ENCODE measurements around the gene KRTAP25-1. TPM values are rescaled to one million over a fixed set of nuclear protein-coding genes. Genes with fewer than 3 reads are reported as not detected.

Gene KRTAP25-1, protein sequence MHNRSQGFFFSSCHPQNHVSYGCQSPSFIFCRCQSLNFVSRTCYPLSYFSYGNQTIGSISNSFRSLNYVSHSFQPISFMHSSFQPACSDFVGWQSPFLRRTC
- total RNA-seq: not detected

DNA sequence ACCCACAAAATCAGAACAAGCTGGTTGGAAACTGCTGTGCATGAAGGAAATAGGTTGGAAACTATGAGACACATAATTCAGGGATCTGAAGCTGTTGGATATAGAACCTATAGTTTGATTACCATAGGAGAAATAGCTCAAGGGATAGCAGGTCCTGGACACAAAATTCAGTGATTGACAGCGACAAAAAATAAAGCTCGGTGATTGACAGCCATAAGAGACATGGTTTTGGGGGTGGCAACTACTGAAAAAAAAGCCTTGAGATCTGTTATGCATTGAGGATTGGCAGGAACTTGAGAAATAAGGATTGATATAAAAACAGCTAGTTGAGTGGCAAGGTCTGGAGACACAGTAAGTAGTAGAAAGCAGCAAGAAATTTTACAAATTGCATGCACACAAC is at the start of gene KRTAP25-1:
KRTAP25-1 (minus strand) TSS at position 300 of the 400 bp plus-strand sequence; CDS start at position 276, 24 bp downstream.
- 100% methylated on average over 2 of the region's 2 CpGs for WGBS

DNA sequence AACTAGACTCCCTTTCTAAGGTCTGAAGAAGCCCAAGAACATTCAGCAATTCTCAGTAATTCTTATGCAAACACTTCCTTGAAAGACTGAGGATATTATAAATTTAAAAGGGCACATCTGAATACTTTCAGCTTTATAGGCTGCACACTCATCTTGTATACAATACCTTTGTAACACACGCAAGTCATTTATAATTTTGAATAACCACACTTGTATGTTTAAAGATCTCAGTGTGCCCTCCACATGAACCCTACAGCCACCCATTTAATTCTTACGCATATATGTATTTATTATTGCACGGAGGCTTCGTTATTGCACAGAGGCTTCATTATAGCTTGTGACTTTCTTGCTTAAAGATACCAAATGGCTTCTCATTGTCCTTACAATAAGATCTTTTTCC is 49.4 kb upstream of the KRTAP25-1 start:
- DNase-seq (ENCODE audit: low spot score in 2 of 2): no peak
- Histone ChIP-seq H3K27ac (no peak overlapping the region), H3K4me1 (no peaks in the 10 kb centered on the region), H3K4me3 (no peak overlapping the region), H3K9me3 (no peaks in the 10 kb centered on the region), H3K36me3 (no peaks in the 10 kb centered on the region), H3K27me3 (no peaks in the 10 kb centered on the region)
- WGBS: 89% methylated on average over 4 of the region's 4 CpGs
- TF ChIP-seq, protein P1, sequence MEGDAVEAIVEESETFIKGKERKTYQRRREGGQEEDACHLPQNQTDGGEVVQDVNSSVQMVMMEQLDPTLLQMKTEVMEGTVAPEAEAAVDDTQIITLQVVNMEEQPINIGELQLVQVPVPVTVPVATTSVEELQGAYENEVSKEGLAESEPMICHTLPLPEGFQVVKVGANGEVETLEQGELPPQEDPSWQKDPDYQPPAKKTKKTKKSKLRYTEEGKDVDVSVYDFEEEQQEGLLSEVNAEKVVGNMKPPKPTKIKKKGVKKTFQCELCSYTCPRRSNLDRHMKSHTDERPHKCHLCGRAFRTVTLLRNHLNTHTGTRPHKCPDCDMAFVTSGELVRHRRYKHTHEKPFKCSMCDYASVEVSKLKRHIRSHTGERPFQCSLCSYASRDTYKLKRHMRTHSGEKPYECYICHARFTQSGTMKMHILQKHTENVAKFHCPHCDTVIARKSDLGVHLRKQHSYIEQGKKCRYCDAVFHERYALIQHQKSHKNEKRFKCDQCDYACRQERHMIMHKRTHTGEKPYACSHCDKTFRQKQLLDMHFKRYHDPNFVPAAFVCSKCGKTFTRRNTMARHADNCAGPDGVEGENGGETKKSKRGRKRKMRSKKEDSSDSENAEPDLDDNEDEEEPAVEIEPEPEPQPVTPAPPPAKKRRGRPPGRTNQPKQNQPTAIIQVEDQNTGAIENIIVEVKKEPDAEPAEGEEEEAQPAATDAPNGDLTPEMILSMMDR (IDR thresholded peaks at IDR 0.05): no peak
- TF ChIP-seq EP300 (IDR thresholded peaks at IDR 0.05) (no peak), POLR2AphosphoS5 (IDR thresholded peaks at IDR 0.05) (no peak), POLR2A (IDR thresholded peaks at IDR 0.05) (no peak)

More for the DNA sequence above, at the start of gene KRTAP25-1:
- no peaks in the 10 kb centered on the region for H3K36me3 ChIP-seq
- H3K27ac ChIP-seq: no peak within 1 kb of the TSS
- H3K4me1 ChIP-seq: no peaks in the 10 kb centered on the region
- no peak for DNase-seq (ENCODE audit: low spot score in 2 of 2)
- H3K9me3 ChIP-seq: no peaks in the 10 kb centered on the region
- no peaks in the 10 kb centered on the region for H3K27me3 ChIP-seq
- no peak within 1 kb of the TSS for H3K4me3 ChIP-seq
- TF ChIP-seq POLR2AphosphoS5 (IDR thresholded peaks at IDR 0.05): no peak
- no peak for TF ChIP-seq POLR2A (IDR thresholded peaks at IDR 0.05)
- no peak for TF ChIP-seq EP300 (IDR thresholded peaks at IDR 0.05)
- TF ChIP-seq, protein P1 (IDR thresholded peaks at IDR 0.05): no peak

DNA sequence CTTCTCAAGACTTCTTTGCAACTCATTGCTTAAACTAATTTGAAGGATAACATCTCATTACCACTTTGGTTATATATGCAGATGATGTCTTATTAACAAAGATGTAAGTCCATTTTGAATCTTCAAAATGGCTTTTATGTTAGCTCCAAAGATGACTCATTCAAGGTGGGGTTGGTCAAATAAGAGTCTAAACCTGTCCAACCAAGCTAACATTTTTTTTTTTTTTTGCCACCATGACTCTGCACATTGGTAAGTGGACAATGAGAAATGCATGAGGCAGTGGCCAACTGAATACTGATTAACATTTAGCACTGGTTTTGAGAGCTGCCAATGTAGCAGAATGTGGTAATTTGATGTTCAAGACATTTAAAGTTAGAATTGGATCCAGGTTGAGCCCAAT is 48.5 kb upstream of the KRTAP25-1 start:
- H3K36me3 ChIP-seq: no peaks in the 10 kb centered on the region
- no peak overlapping the region for H3K27ac ChIP-seq
- no peaks in the 10 kb centered on the region for H3K9me3 ChIP-seq
- H3K4me1 ChIP-seq: no peaks in the 10 kb centered on the region
- TF ChIP-seq POLR2A (IDR thresholded peaks at IDR 0.05): no peak
- no peak for TF ChIP-seq POLR2AphosphoS5 (IDR thresholded peaks at IDR 0.05)
- TF ChIP-seq, protein P1 (IDR thresholded peaks at IDR 0.05): no peak
- TF ChIP-seq EP300 (IDR thresholded peaks at IDR 0.05): no peak
- H3K27me3 ChIP-seq: no peaks in the 10 kb centered on the region
- DNase-seq (ENCODE audit: low spot score in 2 of 2): no peak
- H3K4me3 ChIP-seq: no peak overlapping the region

DNA sequence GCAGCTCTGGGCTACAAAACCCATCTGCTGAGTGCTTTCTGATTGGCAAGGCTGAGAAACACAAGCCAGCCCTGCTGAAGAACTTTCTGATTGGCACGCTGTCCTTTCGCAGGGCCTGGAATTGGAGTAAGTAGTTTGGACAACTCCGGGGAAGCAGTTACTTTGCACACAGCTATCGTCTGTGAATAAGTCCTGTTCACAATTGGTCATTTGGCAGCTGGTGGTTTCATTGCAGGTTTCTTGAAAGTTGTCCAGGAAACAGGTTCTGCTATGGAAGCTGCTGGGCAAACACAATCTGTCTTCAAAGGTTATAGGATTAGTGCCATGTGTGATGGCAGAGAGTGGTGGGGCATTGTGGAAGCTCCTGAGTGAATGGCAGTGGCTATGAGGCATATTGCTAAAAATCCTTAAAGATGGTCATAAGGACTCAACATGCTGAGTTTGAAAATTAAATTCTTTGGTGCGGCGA is 48.0 kb upstream of the KRTAP25-1 start, which contains the start of gene KRTAP27-1:
KRTAP27-1 (minus strand) TSS at position 419 of the 469 bp plus-strand sequence; CDS start at position 393, 26 bp downstream.
- Histone ChIP-seq H3K27ac (no peak within 1 kb of the TSS), H3K27me3 (no peaks in the 10 kb centered on the region), H3K9me3 (no peaks in the 10 kb centered on the region), H3K36me3 (no peaks in the 10 kb centered on the region), H3K4me1 (no peaks in the 10 kb centered on the region), H3K4me3 (no peak within 1 kb of the TSS)
- TF ChIP-seq, protein P1 (IDR thresholded peaks at IDR 0.05): no peak
- TF ChIP-seq EP300 (IDR thresholded peaks at IDR 0.05): no peak
- TF ChIP-seq POLR2A (IDR thresholded peaks at IDR 0.05): no peak
- no peak for TF ChIP-seq POLR2AphosphoS5 (IDR thresholded peaks at IDR 0.05)
- 93% methylated on average over 6 of the region's 6 CpGs for WGBS
- DNase-seq (ENCODE audit: low spot score in 2 of 2): no peak

DNA sequence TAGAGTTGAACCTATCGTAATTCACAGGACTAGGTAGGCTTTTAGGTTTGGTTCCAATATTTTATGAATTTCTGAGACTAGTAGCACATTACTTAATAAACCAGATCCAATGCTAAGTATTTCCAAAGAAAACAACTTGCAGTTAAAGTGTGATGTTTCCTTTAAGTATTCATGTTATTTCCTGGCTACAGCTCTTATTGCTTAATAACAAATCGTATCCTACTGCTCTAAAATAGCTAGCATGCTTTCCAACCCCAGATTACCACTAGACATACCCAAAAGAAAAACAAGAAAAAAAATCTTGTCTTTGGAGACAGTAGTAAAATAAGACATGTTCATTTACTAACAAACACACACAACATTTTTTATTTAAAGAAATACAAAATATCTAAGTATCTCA is 47.3 kb upstream of the KRTAP25-1 start:
- DNase-seq (ENCODE audit: low spot score in 2 of 2): no peak
- no peaks in the 10 kb centered on the region for H3K4me1 ChIP-seq
- H3K9me3 ChIP-seq: no peaks in the 10 kb centered on the region
- no peak overlapping the region for H3K27ac ChIP-seq
- no peaks in the 10 kb centered on the region for H3K36me3 ChIP-seq
- no peak overlapping the region for H3K4me3 ChIP-seq
- no peaks in the 10 kb centered on the region for H3K27me3 ChIP-seq
- 42% methylated on average over 2 of the region's 2 CpGs for WGBS
- no peak for TF ChIP-seq EP300 (IDR thresholded peaks at IDR 0.05)
- TF ChIP-seq, protein P1 (IDR thresholded peaks at IDR 0.05): no peak
- no peak for TF ChIP-seq POLR2A (IDR thresholded peaks at IDR 0.05)
- TF ChIP-seq POLR2AphosphoS5 (IDR thresholded peaks at IDR 0.05): no peak
